ENCODE results near the gene C6orf89.

Gene C6orf89

DNA sequence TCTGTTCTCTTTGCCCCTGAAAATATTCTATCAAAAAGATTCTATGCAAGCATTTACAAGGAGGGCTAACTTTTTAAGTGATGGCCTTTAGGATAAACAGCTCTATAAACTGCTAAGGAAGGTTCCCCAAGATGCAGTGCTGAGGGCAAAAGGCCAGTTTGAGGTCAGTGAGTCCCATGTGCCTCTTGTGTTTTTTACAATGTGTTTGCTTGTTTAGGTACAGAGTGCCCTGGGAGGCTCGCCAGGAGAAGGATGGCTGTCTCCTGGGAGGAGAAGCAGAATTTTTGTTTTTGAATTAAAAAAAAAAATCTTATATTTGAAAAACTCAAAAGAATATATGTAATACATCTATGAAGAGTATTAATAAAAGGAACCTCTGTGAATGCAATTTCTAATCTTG lies 87.4 kb downstream of the C6orf89 start:
- Histone ChIP-seq H3K27me3 (ENCODE audit: control insufficient read depth, insufficient read depth, low read length) (no peaks in the 10 kb centered on the region), H3K4me1 (ENCODE audit: control insufficient read depth, insufficient read depth, low read length) (peaks cover 21% of the 10 kb centered on the region), H3K4me3 (ENCODE audit: low read length) (no peak overlapping the region), H3K36me3 (ENCODE audit: control insufficient read depth, insufficient read depth, low read length) (peaks cover 82% of the 10 kb centered on the region), H3K9me3 (ENCODE audit: control insufficient read depth, low read length) (no peaks in the 10 kb centered on the region), H3K9ac (ENCODE audit: low read length) (no peak overlapping the region)

DNA sequence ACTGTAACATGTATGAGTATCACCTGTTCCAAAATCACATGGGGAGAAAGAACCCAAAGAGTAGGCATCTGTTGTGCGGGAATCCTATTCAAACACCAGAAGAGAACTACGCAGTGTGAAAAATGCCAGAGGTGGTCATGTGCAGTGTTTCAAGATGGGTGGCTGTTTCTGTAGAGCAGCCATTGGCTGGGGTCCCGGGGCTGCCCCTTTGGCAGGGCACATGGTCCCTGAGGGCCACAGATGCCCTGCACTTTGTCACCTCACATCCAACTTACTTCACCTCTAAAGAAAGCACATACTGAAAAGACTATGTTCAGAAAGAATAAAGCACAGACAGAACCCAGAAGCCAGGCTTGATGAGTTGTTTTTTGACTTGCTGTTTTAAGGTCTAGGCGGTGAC lies 87.9 kb downstream of the C6orf89 start:
- H3K9me3 ChIP-seq (ENCODE audit: control insufficient read depth, low read length): no peaks in the 10 kb centered on the region
- peaks cover 16% of the 10 kb centered on the region for H3K4me1 ChIP-seq (ENCODE audit: control insufficient read depth, insufficient read depth, low read length)
- H3K27me3 ChIP-seq (ENCODE audit: control insufficient read depth, insufficient read depth, low read length): no peaks in the 10 kb centered on the region
- H3K4me3 ChIP-seq (ENCODE audit: low read length): no peak overlapping the region
- H3K36me3 ChIP-seq (ENCODE audit: control insufficient read depth, insufficient read depth, low read length): peaks cover 82% of the 10 kb centered on the region
- no peak overlapping the region for H3K9ac ChIP-seq (ENCODE audit: low read length)

DNA sequence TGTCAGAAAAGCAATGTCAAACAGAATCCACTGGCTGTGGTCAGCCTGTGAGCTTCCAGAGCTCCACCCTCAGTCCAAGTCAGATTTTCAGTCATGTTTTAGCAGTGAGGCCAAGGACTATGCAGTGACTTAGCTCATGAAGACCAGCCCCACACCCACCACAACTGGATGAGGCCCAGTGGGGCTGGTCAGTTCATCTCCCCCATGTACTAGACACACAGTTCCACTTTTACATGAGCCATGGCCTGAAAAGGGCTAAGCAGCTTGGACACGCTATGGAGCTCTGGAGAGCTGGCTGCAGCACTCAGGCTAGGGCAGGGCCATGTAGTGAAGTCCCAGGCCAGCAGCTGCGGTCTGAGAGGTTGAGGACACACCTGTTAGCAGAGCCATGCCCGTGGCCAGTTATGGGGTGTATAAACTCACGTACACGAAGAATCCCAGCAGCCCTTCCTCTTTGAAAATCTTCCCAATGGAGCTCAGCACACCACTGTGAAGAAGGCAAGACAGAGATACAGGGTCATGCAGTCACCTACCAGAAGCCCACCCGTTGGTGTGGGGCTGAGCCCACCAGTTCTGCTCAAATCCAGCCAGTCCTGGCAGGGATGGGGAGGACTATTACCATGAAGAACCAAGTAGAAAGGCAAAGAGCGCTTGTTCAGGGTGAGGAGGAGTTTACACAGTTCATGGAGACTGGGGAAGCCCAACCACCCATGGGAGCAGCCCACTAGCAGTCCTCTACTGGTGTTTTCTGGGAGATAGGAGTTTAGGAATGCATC lies 89.7 kb downstream of the C6orf89 start:
- H3K4me1 ChIP-seq (ENCODE audit: control insufficient read depth, insufficient read depth, low read length): peaks cover 10% of the 10 kb centered on the region
- H3K9ac ChIP-seq (ENCODE audit: low read length): no peak overlapping the region
- H3K9me3 ChIP-seq (ENCODE audit: control insufficient read depth, low read length): no peaks in the 10 kb centered on the region
- H3K36me3 ChIP-seq (ENCODE audit: control insufficient read depth, insufficient read depth, low read length): peaks cover 66% of the 10 kb centered on the region
- H3K27me3 ChIP-seq (ENCODE audit: control insufficient read depth, insufficient read depth, low read length): no peaks in the 10 kb centered on the region
- no peak overlapping the region for H3K4me3 ChIP-seq (ENCODE audit: low read length)

DNA sequence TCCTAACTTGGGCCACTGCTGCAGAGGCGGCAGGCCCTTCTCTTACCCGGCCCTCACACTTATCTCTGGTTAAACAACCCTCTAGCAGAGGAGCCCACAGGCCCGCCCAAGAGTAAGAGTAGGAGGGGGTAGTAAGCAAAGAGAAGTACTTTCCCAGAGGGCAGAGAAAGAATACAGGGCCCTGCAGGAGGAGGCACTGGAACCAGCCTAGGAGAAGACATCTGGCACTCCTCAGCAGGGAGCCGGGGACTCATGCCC lies 90.2 kb downstream of the C6orf89 start:
- H3K27me3 ChIP-seq (ENCODE audit: control insufficient read depth, insufficient read depth, low read length): no peaks in the 10 kb centered on the region
- peaks cover 61% of the 10 kb centered on the region for H3K36me3 ChIP-seq (ENCODE audit: control insufficient read depth, insufficient read depth, low read length)
- no peaks in the 10 kb centered on the region for H3K9me3 ChIP-seq (ENCODE audit: control insufficient read depth, low read length)
- no peak overlapping the region for H3K4me3 ChIP-seq (ENCODE audit: low read length)
- H3K4me1 ChIP-seq (ENCODE audit: control insufficient read depth, insufficient read depth, low read length): peaks cover 10% of the 10 kb centered on the region
- H3K9ac ChIP-seq (ENCODE audit: low read length): no peak overlapping the region

DNA sequence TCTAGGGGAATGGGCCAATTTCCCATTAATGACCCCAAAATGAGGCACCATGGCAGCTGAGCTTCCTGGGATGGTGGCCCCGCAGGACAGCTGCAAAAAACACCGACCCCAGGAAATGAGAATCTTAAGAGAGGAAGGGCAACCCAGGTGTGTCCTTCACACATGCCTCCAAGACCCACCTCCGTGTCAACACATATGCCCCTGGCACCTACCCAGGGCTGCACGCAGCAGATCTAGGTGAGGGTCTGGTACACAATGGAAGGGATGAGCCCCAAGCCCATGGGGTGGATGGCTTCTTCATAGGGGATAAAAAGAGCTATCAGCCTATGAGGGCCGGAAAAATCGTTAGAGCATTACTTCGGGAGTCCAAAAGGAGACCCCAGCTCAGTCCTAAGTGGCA lies 90.8 kb downstream of the C6orf89 start:
- no peaks in the 10 kb centered on the region for H3K27me3 ChIP-seq (ENCODE audit: control insufficient read depth, insufficient read depth, low read length)
- H3K36me3 ChIP-seq (ENCODE audit: control insufficient read depth, insufficient read depth, low read length): peaks cover 55% of the 10 kb centered on the region
- no peak overlapping the region for H3K4me3 ChIP-seq (ENCODE audit: low read length)
- no peaks in the 10 kb centered on the region for H3K9me3 ChIP-seq (ENCODE audit: control insufficient read depth, low read length)
- no peak overlapping the region for H3K9ac ChIP-seq (ENCODE audit: low read length)
- peaks cover 10% of the 10 kb centered on the region for H3K4me1 ChIP-seq (ENCODE audit: control insufficient read depth, insufficient read depth, low read length)

DNA sequence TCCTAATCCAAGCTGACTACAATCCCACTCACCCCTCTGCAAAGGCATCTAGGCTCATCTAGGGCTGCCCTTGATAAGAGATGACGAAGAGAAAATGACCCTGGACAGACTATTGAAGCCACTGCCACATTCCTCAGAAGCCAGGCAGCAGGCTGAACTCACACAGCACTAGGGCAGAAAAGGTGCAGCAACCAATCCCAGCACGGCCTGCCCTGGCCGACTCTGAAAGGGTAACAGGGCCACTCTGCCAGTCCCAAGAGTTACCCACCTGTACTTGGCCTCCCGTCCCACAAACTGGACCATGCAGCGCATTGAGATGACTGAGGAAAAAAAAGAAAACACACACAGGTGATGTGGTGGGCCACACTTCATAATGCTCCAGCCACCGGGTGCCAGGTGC lies 91.2 kb downstream of the C6orf89 start:
- Histone ChIP-seq H3K4me1 (ENCODE audit: control insufficient read depth, insufficient read depth, low read length) (peaks cover 10% of the 10 kb centered on the region), H3K36me3 (ENCODE audit: control insufficient read depth, insufficient read depth, low read length) (peaks cover 51% of the 10 kb centered on the region), H3K9ac (ENCODE audit: low read length) (no peak overlapping the region), H3K4me3 (ENCODE audit: low read length) (no peak overlapping the region), H3K27me3 (ENCODE audit: control insufficient read depth, insufficient read depth, low read length) (no peaks in the 10 kb centered on the region), H3K9me3 (ENCODE audit: control insufficient read depth, low read length) (no peaks in the 10 kb centered on the region)

DNA sequence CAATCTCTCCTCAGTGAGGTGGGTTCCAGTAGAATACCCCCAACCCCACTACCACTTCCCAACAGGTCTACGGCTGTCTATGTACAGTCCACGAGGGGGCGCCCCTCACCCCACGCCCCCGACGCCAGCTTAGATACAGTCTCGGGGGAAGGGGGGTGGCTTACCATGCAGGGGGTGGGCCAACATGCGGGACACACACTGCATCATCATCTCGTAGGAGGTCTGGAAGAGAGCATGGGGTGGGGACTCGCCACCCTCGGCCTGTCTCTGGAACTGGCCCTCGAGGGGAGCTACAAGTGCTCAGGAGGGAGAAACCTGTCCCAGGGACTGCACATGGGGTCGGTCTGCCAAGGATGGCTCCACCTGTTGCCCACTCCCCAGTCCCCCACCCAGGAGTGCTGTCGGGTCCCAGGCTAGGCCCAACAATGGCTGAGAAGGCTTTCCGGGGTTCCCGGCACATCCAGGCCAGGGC lies 91.8 kb downstream of the C6orf89 start:
- no peak overlapping the region for H3K9ac ChIP-seq (ENCODE audit: low read length)
- no peak overlapping the region for H3K4me3 ChIP-seq (ENCODE audit: low read length)
- no peaks in the 10 kb centered on the region for H3K27me3 ChIP-seq (ENCODE audit: control insufficient read depth, insufficient read depth, low read length)
- peaks cover 45% of the 10 kb centered on the region for H3K36me3 ChIP-seq (ENCODE audit: control insufficient read depth, insufficient read depth, low read length)
- peaks cover 10% of the 10 kb centered on the region for H3K4me1 ChIP-seq (ENCODE audit: control insufficient read depth, insufficient read depth, low read length)
- no peaks in the 10 kb centered on the region for H3K9me3 ChIP-seq (ENCODE audit: control insufficient read depth, low read length)

Data from mucosa of stomach (tissue), 1 donor.